ENCODE measurements around the gene NRG3. TPM values are rescaled to one million over a fixed set of nuclear protein-coding genes. Genes with fewer than 3 reads are reported as not detected.
A peak's percentile ranks its signal among the peaks of the same experiment; 100 is the strongest.

Gene NRG3
- total RNA-seq, 1 experiment from 2014 or later = 0.08 TPM

- no peak overlapping the region for H3K4me3 ChIP-seq (ENCODE audit: low read depth in 2 of 2, low read length in 2 of 2)
- no peaks in the 10 kb centered on the region for H3K36me3 ChIP-seq (ENCODE audit: control insufficient read depth, insufficient read depth, low read length)
- no TSS peak for BruUV-seq (replicated peaks)
- H3K4me1 ChIP-seq (ENCODE audit: control insufficient read depth, insufficient read depth, low read length) = no peaks in the 10 kb centered on the region
- ChIA-PET POLR2A (no interaction called here), CTCF (no interaction called here)
- no peaks in the 10 kb centered on the region for H3K27me3 ChIP-seq (ENCODE audit: control insufficient read depth, insufficient read depth, low read length)
- no peak overlapping the region for H3K27ac ChIP-seq (ENCODE audit: low read length)
- no peaks in the 10 kb centered on the region for H3K9me3 ChIP-seq (ENCODE audit: control insufficient read depth, insufficient read depth, low read depth, low read length)
- TF ChIP-seq TCF7L2 (IDR thresholded peaks at IDR 0.05; ENCODE audit: low read depth, low read length) = no peak
- ATAC-seq = no peak
- in situ Hi-C loops (cut with HindIII; ENCODE audit: low pct_unique_long_range_greater_than_20kb, low sequenced_read_pairs) (no loop called here), intact Hi-C loops (cut with micrococcal nuclease; ENCODE audit: unreplicated experiment) (no loop called here)
- no peak for DNase-seq (ENCODE audit: low read depth, low spot score)
These were observed 1050.6 kb downstream of the NRG3 start for GRCh38 chr10:82925547-82925946.

GRCh38 chr10:82932451-82932850 is 1057.5 kb downstream of the NRG3 start:
- DNase-seq (ENCODE audit: low read depth, low spot score) = no peak
- no peaks in the 10 kb centered on the region for H3K36me3 ChIP-seq (ENCODE audit: control insufficient read depth, insufficient read depth, low read length)
- TF ChIP-seq SIN3A (IDR thresholded peaks at IDR 0.05; ENCODE audit: borderline replicate concordance, insufficient read depth, low read depth, low read length) (no peak), REST (IDR thresholded peaks at IDR 0.05; ENCODE audit: insufficient read depth in 1 of 2, low read depth in 2 of 2, low read length in 1 of 2) (no peak), CTCF (IDR thresholded peaks at IDR 0.05) (no peak), POLR2AphosphoS5 (IDR thresholded peaks at IDR 0.05; ENCODE audit: low read depth, low read length) (no peak), TCF7L2 (IDR thresholded peaks at IDR 0.05; ENCODE audit: low read depth, low read length) (no peak)
- in situ Hi-C loops (cut with HindIII; ENCODE audit: low pct_unique_long_range_greater_than_20kb, low sequenced_read_pairs) (no loop called here), intact Hi-C loops (cut with micrococcal nuclease; ENCODE audit: unreplicated experiment) (no loop called here)
- no peak overlapping the region for H3K4me3 ChIP-seq (ENCODE audit: low read depth in 2 of 2, low read length in 2 of 2)
- no peak for ATAC-seq
- H3K27me3 ChIP-seq (ENCODE audit: control insufficient read depth, insufficient read depth, low read length) = no peaks in the 10 kb centered on the region
- H3K9me3 ChIP-seq (ENCODE audit: control insufficient read depth, insufficient read depth, low read depth, low read length) = no peaks in the 10 kb centered on the region
- H3K4me1 ChIP-seq (ENCODE audit: control insufficient read depth, insufficient read depth, low read length) = no peaks in the 10 kb centered on the region
- CTCF ChIA-PET = no interaction called here
- POLR2A ChIA-PET = no interaction called here
- no TSS peak for BruUV-seq (replicated peaks)
- no peak overlapping the region for H3K27ac ChIP-seq (ENCODE audit: low read length)

- no peak overlapping the region for H3K27ac ChIP-seq (ENCODE audit: low read length)
- DNase-seq (ENCODE audit: low read depth, low spot score) = peak; percentile 0
- ChIA-PET CTCF (no interaction called here), POLR2A (no interaction called here)
- H3K9me3 ChIP-seq (ENCODE audit: control insufficient read depth, insufficient read depth, low read depth, low read length) = no peaks in the 10 kb centered on the region
- H3K4me1 ChIP-seq (ENCODE audit: control insufficient read depth, insufficient read depth, low read length) = no peaks in the 10 kb centered on the region
- H3K36me3 ChIP-seq (ENCODE audit: control insufficient read depth, insufficient read depth, low read length) = no peaks in the 10 kb centered on the region
- TF ChIP-seq CTCF (IDR thresholded peaks at IDR 0.05) = peak; percentile 17; the same call in 1 of the 2 replicates
- no peak for TF ChIP-seq SIN3A (IDR thresholded peaks at IDR 0.05; ENCODE audit: borderline replicate concordance, insufficient read depth, low read depth, low read length)
- no peak for TF ChIP-seq TCF7L2 (IDR thresholded peaks at IDR 0.05; ENCODE audit: low read depth, low read length)
- TF ChIP-seq REST (IDR thresholded peaks at IDR 0.05; ENCODE audit: insufficient read depth in 1 of 2, low read depth in 2 of 2, low read length in 1 of 2) = no peak
- TF ChIP-seq POLR2AphosphoS5 (IDR thresholded peaks at IDR 0.05; ENCODE audit: low read depth, low read length) = no peak
- intact Hi-C loops (cut with micrococcal nuclease; ENCODE audit: unreplicated experiment) (no loop called here), in situ Hi-C loops (cut with HindIII; ENCODE audit: low pct_unique_long_range_greater_than_20kb, low sequenced_read_pairs) (no loop called here)
- no peak overlapping the region for H3K4me3 ChIP-seq (ENCODE audit: low read depth in 2 of 2, low read length in 2 of 2)
- no peaks in the 10 kb centered on the region for H3K27me3 ChIP-seq (ENCODE audit: control insufficient read depth, insufficient read depth, low read length)
- BruUV-seq (replicated peaks) = no TSS peak
- no peak for ATAC-seq
These were observed 1059.4 kb downstream of the NRG3 start for GRCh38 chr10:82934429-82934828.

Data from Panc1 (cell line).